GM18520 (cell line): ENCODE measurements around the gene ERGIC1.
A peak's percentile ranks its signal among the peaks of the same experiment; 100 is the strongest.

ENCODE experiments used
- ATAC-seq: cut with Tn5 transposase; IDR thresholded peaks from one replicate; pipeline ENCODE4 v1.9.1; 2021; ENCODE audit not compliant: unreplicated experiment

Gene ERGIC1

DNA sequence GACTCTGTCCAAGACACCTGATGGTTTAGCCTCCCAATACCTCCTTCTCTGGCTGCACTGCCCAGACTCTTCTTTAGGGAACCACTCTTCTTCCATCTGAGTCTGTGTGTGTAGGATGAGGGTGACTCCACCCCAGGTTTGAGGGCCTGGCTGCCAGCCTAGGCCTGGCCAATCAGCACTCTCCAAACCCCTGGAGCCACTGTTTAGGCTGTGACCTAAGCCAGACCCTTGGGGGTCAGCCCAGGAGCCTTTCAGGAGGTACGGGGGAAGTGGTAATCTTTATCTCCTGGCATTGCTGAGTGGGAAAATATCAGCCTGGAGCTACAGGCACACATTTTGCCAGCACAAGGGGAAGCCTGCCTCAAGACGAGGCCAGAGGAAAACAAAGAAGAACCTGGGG, 6.2 kb upstream of the ERGIC1 start:
- no peak for ATAC-seq

DNA sequence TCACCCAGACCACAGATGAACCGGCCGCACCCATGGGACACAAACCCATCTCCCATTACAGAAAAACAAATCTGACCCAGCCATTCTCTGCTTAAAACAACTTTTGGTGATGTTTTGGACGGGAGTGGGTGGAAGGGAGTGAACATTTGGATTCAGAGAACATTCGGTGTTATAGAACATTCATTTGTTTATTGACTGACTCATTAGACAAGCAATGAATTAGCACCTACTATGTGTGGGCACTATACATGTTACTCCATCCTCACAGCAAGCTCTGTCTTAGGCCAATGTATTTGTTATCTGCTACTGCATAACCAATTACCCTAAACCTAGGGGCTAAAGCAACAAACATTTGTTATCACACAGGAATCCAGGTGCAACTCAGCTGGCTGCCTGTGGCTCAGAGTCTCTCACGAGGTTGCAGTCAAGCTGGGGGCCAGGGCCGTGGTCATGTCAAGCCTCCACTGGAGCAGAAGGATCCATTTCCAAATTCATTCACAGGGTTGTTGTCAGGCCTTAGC, 5.1 kb upstream of the ERGIC1 start:
- ATAC-seq: no peak

DNA sequence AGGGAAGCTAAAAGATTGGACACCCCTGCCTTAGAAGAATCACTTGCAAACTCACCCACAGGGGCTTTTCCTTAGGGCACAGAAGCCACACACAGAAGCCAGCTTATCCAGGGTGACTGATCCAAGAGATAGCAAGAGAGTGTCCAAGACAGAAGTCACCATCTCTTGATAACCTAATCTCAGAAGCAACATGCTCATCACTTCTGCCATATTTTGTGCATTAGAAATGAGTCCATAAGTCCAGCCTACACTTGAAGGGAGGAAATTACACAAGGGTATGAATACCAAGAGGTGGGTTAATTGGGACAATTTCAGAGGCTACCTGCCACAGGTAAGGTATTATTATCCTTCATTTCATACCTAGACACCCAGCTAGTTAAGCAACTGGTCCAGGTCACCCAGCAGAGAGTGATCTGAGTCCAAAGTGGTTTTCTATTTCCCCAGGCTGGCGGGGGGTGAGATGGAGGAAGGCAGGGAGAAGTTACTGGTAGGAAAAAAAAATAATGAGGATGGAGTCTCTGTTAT, 3.7 kb upstream of the ERGIC1 start:
- ATAC-seq: no peak

DNA sequence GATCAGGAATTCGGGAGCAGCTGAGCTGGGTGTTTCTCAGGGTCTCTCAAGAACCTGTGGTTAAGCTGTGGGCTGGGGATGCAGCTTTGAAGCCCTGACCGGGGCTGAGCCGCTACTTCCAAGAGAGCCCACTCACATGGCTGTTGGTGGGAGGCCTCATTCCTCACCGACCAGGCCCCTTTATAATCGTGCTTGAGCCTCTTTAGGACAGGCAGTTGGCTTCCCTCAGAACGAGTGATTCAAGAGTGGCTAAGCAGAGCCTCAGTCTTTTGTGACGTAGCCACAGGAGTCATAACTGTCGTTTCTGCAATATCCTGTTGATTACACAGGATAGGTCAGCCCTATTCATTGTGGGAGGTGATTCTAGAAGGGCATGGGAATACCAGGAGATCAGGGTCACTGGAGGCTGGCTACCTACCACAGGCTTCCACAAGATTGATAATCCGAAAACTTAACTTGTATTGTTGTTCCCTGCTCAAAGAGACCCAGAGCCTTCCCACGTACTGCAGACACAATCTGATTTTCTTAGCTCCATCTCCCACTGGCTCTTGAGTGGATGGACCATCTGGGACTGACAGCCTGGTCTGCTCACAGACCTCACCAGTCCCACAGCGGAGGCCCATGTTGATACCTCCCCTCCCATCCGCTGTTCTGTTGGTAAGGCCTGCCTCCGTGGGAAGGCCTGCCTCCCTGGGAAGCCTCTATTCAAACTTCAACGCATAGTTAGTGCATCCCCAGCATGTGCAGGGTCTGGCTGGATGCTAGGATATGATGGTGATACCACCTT, 3.0 kb upstream of the ERGIC1 start:
- no peak for ATAC-seq

DNA sequence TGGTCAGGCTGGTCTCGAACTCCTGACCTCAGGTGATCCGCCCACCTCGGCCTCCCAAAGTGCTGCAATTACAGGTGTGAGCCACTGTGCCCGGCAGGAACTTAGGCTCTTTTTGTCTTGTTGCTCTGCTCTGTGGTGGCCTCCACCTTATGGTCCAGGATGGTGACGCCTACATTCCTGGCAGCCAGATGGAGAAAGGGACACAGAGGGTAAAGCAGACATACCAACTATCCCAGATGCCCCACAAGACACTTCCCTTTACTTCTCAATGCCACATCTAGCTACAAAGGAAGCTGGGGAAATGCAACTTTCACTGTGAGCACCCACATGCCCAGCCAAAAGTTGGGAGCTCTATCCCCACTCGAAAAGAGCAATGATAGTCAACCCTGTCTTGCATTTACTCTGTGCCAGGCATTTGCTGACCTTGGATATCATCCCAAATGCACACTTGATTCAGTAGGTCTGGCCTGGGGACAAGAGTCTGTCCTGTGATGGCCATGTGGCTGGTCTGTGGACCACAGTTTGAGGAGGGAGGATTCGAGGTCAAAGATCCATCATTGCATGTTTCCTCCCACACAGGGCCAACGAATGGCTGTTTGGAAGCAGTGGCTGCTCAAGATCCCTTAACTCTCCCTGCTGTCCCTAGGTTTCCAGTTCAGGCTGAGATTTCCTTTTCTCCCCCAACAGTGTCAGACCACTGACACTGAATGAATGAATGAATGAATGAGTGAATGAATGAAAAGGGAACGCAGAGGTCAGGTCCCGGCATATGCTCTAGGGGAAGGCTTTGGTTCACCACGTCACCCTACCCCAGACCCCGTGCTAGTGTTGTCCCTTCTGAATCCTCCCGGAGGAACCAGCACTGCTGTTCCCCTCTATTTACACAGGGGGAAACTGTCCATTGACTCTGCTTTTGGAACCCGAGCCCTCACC, 1.4 kb upstream of the ERGIC1 start:
- no peak for ATAC-seq

DNA sequence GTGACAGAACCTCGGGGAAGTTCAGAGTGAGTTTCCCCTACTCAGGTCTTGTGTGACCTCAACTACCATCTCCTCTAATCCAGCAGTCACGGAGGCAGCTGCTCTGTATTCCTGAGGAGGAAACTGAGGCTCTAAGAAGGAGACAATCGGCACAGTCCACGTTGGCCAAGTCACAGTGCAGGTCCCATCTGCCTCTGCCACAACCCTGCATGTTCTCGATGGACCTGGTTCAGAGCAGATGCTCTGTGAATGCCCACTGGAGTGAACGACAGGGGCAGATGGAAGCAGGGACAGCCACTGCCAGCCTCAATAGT, 722 bp upstream of the ERGIC1 start:
- no peak for ATAC-seq

DNA sequence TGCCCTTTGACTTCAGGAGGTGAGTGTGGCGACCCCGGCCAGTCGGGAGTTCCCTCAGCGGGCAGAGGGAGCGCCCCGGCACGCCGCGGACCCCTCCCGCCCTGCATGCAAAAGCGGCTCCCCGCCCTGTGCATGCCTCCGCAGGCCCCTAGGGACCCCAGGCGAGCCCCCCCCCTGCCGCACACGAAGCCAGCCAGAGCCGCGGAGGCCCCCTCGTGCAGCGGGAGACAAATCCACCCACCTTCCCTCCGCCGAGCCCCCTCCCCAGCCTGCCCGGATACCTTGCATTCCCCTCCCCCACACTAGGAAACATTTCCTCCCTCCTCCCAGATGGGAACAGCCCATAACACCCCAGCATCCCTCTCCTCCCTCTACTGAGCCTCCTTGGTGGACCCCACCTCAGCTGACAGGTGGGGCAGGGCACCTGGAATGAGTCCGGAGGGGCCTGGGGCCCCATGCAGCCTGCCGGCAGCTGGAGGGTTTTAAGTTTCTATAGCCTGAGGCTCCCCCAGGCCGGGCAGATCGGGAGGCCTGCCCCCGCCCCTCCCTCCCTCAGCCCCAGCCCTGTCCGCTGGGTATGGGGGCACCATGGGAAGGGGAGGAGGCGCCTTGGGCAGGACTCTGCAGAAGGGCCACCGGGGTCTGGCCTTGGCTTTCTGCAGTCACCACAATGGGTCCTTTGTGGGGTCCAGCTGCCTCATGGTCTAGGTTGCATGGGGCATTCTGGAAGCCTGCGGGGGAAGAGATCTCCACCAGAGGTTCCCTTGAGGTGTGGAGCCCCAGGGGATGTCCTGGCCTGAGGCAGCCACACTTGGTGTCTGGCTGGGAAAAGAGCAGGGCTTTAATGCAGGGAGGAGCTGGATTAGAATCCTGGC, 601 bp downstream of the ERGIC1 start:
- no peak for ATAC-seq

DNA sequence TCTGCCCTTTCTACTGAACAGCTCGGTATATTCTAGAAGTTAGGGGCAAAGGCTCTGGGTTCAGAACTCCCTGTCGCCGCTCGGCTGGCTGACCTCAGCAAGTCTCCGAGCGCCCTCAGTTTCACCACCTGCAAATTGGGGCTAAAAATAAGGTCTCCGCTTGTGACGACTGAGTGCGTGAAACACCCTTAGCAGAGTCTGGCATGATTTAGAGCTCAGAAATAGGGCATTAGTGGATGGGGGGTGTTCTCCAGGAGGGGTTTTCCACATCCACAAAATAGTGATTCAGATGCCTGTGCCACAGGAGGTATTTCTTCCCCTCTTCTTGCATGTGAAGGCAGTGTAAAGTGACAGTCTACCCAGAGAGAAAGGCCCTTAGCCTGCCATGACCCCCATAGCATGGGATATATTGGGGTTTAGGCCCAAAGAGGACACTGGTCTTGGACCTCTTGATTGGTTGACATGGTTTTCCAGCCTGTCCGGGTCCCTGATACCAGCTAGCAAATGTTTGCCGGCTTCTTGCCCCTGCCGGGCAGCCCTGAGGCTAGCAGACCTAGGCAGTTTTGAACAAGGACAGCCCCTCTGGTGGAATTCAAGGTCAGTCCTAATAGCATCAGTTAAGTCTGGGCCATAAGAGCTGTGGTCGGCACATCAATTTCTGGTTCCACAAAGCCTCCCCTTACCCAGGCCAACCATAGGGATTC, 1.4 kb downstream of the ERGIC1 start:
- no peak for ATAC-seq

DNA sequence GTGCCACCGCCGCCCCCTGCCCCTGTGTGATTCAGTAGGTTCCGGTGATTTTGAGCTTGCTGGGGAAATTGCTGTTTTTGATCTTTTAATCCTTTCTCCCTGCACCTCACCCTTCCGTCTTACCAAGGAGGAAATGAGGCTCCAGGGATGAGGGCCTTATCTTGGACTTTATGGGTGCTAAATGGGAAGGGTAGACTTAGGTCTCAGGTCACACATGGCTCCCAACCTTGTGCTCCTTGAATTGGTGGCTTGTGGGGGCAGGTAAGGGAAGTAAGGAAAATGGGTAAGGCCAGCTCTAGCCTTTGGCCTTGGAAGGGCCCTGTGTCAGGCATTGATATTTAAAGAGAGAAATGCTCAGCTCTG, 1.9 kb downstream of the ERGIC1 start:
- no peak for ATAC-seq

DNA sequence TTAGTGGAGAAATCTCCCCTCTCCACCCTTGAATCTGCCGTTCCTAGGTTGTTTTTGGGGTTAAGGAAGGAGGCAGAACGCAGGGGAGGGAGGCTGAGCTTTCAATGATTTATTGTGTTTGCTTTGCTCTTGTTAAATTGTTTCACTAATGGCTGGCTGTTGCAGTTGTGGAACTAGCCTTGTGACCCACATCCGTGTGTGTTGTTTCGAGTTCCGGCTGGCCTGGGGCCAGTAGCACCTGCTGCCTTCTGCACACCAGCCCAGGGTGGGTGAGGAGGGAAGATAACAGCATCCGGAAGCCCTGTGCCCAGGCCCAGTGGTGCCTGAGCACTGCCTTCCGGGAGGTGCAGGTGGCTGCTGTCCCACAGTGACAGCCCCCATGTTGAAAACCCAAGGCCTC, 3.6 kb downstream of the ERGIC1 start:
- peak; percentile 58 for ATAC-seq

DNA sequence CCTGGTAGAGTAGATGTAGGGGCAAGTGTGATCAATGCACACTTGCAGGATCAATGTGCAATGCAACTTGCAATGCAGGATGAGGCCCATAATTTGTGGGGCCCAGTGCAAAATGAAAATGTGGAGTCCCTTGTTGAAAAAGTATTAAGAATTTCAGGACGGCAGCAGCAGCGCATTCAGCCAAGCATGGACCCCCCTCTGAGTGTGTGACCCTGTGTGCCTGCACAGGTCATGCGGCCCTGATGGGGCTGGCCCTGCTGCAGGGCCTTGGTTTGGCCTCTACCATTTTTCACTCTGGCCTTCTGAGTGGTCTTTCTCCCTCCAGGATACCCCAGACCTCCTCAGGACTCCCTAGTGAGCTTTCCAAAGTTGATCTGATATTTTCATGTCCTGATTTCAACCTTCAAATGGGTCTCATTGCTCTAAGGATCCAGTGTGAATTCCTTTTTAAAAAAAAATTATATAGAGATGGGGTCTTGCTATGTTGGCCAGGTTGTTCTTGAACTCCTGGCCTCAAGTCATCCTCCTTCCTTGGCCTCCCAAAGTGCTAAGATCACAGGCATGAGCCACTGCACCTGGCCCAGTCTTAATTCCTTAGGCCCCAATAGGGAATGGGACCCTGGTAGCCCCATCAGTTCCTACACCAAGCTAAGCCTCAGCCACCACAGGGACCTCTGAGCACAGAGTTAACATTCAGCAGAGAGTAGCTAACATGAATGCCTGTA, 4.3 kb downstream of the ERGIC1 start:
- ATAC-seq: no peak

DNA sequence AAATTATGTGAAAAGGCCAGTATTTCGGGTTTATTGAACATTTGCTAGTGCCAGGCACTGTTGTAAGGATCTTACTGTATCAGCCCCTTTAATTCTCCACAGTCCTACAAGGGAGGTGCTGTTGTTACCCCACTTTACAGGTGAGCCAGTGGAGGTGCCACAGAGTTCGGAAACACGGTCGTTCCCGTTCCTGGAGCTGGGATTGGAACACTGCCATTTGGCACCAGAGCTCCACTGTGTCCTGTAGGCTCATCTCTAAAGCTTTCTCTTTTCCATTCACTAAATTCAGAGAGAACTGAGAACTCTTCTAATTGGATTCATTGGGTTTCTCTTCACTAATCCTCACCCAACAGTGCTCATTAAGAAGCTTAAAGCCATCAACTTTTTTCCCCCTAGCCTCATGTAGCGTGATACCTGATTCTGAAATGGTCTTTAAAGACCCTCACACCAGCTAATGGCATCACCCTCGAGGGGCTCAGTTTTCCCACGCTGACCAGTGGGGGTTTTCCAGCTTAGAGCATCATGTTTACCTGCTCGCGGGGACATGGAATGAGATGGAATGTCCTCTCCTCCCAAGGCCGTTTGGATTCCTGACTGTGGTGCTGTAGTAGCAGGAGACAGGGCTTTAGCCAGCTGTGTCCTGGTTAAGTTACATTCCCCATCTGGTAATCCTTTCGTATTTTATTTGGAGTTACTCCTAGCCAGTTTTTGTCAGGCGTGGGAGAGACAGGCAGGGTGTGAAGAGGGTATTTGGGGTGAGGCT, 5.8 kb downstream of the ERGIC1 start:
- ATAC-seq: no peak

DNA sequence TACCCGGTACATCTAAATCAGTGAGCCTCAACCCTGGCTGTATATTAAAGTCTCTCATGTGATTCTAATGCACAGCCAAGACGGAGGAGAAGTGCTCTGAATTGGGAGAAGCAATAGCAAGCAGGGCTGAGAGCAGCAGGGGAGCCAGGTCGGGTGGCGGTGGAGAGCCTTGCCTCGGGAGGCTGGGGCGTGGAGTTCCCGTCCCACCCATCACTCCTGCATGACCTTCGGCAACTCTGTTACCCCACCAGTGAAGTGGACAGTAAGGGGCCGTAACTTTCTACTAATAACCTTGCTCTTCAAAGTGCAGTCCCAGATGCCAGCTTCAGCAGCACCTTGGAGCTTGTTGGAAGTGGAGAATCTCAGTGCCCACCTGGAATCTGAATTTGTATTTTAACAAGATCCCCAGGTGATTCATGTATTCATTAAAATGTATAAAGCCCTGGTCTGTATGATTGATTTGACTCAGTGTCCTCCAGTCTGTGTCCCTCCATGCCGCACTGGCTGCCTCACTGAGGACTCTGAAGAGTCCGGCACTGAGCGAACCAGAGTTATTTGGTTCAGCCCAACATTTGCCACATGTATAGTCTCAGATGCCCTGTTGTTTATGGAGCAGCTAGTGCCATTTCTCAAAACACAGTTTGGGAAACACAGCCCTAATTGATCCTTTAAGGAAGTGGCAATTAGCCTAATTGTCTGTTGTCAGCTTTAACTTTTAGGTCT, 6.5 kb downstream of the ERGIC1 start:
- ATAC-seq: no peak

DNA sequence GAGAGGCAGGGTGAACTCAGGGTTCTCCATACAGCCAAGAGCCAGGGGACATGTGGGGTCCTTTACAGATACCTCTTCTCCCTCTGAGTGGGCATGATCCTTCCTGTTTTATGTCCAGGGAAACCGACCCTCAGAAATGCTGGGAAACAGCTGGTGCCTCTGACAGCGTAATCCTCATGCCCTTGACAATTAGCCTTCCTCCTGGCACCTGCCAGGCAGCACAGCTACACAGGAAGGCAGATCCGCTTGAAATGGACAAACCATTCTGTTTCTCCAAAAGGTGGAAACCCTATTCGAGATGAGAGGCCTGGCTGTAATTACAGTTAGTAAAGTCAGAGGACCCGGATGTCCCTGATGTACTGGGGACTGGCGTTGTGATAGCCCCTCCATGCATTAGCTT, 7.2 kb downstream of the ERGIC1 start:
- ATAC-seq: no peak

DNA sequence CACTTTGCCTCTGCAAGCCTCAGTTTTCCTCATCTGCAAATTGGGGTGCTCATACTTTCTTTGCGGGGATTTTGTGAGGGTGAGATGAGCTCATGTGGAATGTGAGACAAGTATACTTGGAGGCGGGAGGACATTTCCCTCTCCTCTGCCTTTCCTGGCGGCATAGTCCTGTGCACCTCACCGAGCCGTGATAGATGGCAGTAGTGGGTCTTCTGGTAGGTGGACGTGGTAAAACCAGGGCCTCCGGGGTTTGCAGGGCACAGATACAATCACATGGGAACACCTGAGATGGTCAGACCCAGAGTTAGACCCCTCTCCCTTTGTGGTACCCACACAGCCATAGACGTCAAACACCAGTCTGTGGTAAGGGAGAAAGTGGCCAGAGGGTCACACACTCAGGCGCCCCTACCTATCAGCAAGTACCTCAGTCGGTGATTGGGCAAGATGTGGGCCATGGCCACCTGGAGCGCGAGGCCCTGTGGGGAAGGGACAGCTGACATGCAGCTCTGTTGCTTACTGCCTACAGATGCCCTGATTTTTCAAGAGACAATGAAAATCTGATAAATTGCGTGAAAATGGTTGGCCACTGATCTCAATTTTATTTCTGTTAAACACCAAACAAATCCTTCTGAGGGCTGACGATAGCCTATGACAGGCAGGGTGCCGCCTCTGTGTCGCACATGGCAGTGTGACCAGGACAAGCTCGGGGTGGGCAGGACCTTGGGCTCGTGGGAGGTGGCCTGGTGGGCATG, 9.9 kb downstream of the ERGIC1 start:
- ATAC-seq: no peak

DNA sequence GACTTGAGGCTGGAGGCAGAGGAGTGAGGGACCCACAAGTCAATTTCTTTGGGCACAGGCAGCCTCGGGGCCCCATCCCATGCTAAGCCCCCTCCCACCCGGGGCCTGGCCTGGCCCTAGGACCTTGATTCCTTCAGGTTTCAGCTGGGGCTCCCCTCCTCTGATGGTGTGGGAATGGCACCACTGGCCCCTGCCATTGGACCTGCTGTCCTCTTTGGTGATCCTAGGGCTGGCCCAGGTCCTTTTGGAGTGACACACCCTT, 10.5 kb downstream of the ERGIC1 start:
- no peak for ATAC-seq

DNA sequence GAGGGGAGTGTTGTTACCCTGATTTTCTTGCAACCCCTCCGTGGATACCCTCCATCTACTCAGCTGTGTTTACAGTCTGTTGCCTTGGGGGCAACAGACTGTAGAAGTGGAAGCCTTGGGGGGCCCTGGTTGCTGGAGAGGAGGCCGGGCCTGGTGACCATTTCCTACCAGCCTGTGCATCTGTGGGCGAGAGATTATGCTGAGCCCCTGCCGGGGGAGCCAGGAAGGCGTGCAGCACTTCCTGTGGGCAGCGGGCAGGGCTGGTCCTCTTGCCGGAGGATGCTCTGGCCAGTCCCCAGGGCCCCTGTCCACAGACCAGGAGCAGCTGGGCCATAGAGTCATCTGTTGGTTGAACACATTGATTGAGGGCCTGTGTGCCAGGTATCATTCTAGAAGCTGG, 11.1 kb downstream of the ERGIC1 start:
- ATAC-seq: no peak

DNA sequence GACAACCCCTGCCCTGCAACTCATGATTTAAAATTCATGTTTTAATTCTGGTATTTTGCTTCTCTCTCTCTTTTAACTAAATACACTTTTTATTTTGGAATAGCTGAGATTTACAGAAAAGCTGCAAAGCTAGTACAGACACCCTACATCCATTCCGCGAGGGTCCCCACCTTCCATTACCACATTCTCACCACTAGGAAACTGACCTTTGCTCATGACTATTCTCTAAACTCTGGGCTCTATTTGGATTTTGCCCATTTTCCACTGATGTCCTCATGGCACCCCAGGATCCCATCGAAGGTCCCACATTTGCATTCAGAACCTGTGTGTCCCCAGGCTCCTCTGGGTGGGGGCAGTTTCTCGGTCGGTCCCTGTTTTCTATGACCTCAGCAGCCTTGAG, 11.5 kb downstream of the ERGIC1 start:
- ATAC-seq: no peak
